ENCODE results near the gene GDF15.

DNA sequence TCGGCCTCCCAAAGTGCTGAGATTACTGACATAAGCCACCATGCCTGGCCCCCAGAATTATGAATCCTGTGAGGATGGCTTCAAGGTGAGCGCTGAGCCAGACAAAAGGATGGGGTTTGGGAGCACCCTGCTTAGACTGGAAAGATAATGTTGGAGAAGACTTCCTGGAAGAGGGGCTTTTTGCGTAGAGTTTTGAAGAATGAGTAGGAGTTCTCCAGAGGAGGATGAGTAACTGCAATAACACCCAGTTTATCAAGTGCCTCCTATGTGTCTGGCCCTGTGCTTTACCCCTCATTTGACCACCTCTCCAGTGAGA lies 641 bp upstream of the GDF15 start:
- TF ChIP-seq EZH2 (IDR thresholded peaks at IDR 0.05; ENCODE audit: insufficient read depth, poor library complexity, severe bottlenecking) (no peak), EZH2phosphoT487 (IDR thresholded peaks at IDR 0.05; ENCODE audit: insufficient read depth, low read depth) (no peak)

Data from GM23248 (cell line).